Islet precursor cell (in vitro differentiated cells): ENCODE measurements around the gene CERS6.
A peak's percentile ranks its signal among the peaks of the same experiment; 100 is the strongest.

Experiments used
- DNase-seq: peaks from one replicate; pipeline ENCODE4 v3.0.0-alpha.2; 2018

CERS6 gene

GRCh38 chr2:168710754-168711467, 254.8 kb downstream of the CERS6 start:
- no peak for DNase-seq

GRCh38 chr2:168712053-168712452, 256.0 kb downstream of the CERS6 start:
- no peak for DNase-seq

GRCh38 chr2:168713325-168713724, 257.3 kb downstream of the CERS6 start:
- DNase-seq, result no peak

- no peak for DNase-seq
Observed at GRCh38 chr2:168715849-168716248, 259.8 kb downstream of the CERS6 start.

GRCh38 chr2:168716839-168717238, 260.8 kb downstream of the CERS6 start:
- no peak for DNase-seq

GRCh38 chr2:168717790-168718502, 261.9 kb downstream of the CERS6 start:
- DNase-seq, result no peak

GRCh38 chr2:168718622-168719021, 262.6 kb downstream of the CERS6 start:
- no peak for DNase-seq

GRCh38 chr2:168719446-168719845, 263.4 kb downstream of the CERS6 start:
- no peak for DNase-seq

- no peak for DNase-seq
Observed at GRCh38 chr2:168722592-168722991, 266.5 kb downstream of the CERS6 start.

- no peak for DNase-seq
Observed at GRCh38 chr2:168723275-168723899, 267.3 kb downstream of the CERS6 start.

- DNase-seq, result no peak
Observed at GRCh38 chr2:168726375-168726774, 270.3 kb downstream of the CERS6 start.

- no peak for DNase-seq
Observed at GRCh38 chr2:168727904-168728470, 271.9 kb downstream of the CERS6 start.

GRCh38 chr2:168729455-168729854, 273.4 kb downstream of the CERS6 start:
- DNase-seq, result no peak

GRCh38 chr2:168730344-168730743, 274.3 kb downstream of the CERS6 start:
- DNase-seq, result peak; percentile 58

- no peak for DNase-seq
Observed at GRCh38 chr2:168731002-168731401, 274.9 kb downstream of the CERS6 start.

- DNase-seq, result no peak
Observed at GRCh38 chr2:168731616-168732015, 275.5 kb downstream of the CERS6 start.

- DNase-seq, result no peak
Observed at GRCh38 chr2:168732100-168732499, 276.0 kb downstream of the CERS6 start.

GRCh38 chr2:168732506-168732905, 276.4 kb downstream of the CERS6 start:
- no peak for DNase-seq

GRCh38 chr2:168734199-168734760, 278.2 kb downstream of the CERS6 start:
- DNase-seq, result no peak

GRCh38 chr2:168736649-168737445, 280.8 kb downstream of the CERS6 start:
- no peak for DNase-seq

GRCh38 chr2:168738062-168738461, 282.0 kb downstream of the CERS6 start:
- no peak for DNase-seq

- DNase-seq, result peak; percentile 63
Observed at GRCh38 chr2:168740360-168740759, 284.3 kb downstream of the CERS6 start.

- no peak for DNase-seq
Observed at GRCh38 chr2:168740788-168741187, 284.7 kb downstream of the CERS6 start.
